Large intestine (tissue), 3 donors: ENCODE results near the gene SMAD3. TPM values are rescaled to one million over a fixed set of nuclear protein-coding genes. Genes with fewer than 3 reads are reported as not detected.

ENCODE experiments used
- DNase-seq, 2 donors: peaks; one replicate each; pipeline versions ENCODE4 v3.0.0 to v3.0.0-alpha.2; 2013
- H3K27ac ChIP-seq: one replicate; pipeline ENCODE4 v1.5.1; 2013; ENCODE audit warnings: low read length
- H3K27me3 ChIP-seq: 2 replicates; pipeline ENCODE4 v1.6.1; 2013; ENCODE audit warnings: low read length; ENCODE audit not compliant: control insufficient read depth, insufficient read depth
- H3K36me3 ChIP-seq: 2 replicates; pipeline ENCODE4 v1.6.1; 2013; ENCODE audit warnings: low read length; ENCODE audit not compliant: control insufficient read depth, insufficient read depth
- H3K4me1 ChIP-seq: one replicate; pipeline ENCODE4 v1.6.1; 2013; ENCODE audit warnings: low read length; ENCODE audit not compliant: control insufficient read depth, insufficient read depth
- H3K4me3 ChIP-seq: one replicate; pipeline ENCODE4 v1.5.1; 2013; ENCODE audit warnings: low read length
- H3K9me3 ChIP-seq: one replicate; pipeline ENCODE4 v1.6.1; 2013; ENCODE audit warnings: mild to moderate bottlenecking, low read depth, low read length, moderate library complexity; ENCODE audit not compliant: control insufficient read depth
- WGBS: methylation state at CpG from one replicate; pipeline ENCODE4 v1.1.5; 2013; ENCODE audit warnings: low lambda C conversion rate; ENCODE audit not compliant: insufficient coverage; 5-methylcytosine and 5-hydroxymethylcytosine counted together
- polyA plus RNA-seq: library from polyadenylated mRNA; unstranded; fragments of 120-200 nt; gene quantifications from one replicate; pipeline ENCODE4 v1.2.1, GENCODE V29; 2013

The SMAD3 gene
- polyA plus RNA-seq, 1 donor: 29.4 TPM

DNA sequence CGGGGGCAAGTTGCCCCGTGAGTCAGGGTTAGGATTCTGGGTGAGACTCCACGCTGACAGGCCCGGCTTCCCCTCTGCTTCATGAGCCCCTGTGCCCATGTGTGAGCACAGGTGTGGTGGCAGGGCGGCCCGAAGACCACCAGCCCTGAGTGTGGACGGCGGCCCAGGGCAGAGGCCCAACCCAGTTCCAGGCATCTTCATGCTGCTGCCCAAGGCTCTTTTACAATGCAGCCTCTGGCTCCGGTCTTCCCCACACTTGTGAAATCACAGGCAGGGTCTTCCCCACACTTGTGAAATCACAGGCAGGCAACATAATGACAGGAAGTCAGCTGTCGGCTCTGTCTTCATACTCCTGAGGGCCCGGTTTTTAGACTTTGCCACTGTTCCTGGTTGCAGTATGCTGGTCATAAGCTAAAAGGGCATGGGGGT, 110.3 kb downstream of the SMAD3 start:
- WGBS: no CpG with 5 or more reads among the region's 11 CpGs
- peaks cover 66% of the 10 kb centered on the region for H3K36me3 ChIP-seq

DNA sequence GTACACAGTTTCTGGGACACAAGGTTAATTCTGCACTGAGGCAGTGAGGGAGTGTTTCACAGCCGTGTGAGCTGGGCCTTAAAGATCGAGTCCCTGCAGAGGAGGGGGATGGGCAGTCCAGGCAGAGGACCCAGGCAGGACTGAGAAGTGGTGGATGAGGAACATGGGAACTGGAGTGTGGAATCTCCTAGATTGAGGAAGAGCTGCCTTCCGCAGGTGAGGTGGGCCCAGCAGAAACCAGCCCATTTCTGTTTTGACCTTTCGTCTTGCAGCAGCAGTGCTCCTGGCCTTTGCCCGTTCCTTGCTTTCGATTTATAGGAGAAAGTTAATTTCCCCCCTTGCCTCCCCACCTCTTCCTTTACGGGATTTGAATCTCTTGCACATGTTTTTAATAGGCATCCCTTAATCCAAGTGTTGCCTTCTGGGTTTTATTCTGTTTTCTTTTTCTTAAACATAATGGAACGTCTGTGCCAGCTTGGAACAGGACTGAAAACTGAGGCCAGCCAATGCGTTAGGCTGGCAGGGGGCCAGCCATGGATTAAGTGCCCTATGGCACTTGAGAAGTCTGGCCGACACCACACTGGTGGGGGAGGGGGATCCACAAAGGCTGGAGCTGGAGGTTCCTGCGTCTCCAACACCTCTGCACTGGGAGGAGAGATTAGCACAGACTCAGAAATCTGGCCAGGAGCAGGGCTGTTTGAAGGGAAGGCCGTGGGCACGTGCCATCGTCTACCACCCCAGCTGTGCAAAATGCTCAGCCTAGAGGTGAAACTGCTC, 111.0 kb downstream of the SMAD3 start:
- 75% methylated on average over 4 of the region's 14 CpGs for WGBS
- H3K36me3 ChIP-seq: peaks cover 68% of the 10 kb centered on the region
- DNase-seq: no peak

More for the DNA sequence above, 110.3 kb downstream of the SMAD3 start:
- H3K27ac ChIP-seq: no peak overlapping the region
- H3K27me3 ChIP-seq: no peaks in the 10 kb centered on the region
- no peak overlapping the region for H3K4me3 ChIP-seq
- DNase-seq: peak in 1 of 2 donors; percentile 54
- no peaks in the 10 kb centered on the region for H3K9me3 ChIP-seq
- peaks cover 4% of the 10 kb centered on the region for H3K4me1 ChIP-seq

DNA sequence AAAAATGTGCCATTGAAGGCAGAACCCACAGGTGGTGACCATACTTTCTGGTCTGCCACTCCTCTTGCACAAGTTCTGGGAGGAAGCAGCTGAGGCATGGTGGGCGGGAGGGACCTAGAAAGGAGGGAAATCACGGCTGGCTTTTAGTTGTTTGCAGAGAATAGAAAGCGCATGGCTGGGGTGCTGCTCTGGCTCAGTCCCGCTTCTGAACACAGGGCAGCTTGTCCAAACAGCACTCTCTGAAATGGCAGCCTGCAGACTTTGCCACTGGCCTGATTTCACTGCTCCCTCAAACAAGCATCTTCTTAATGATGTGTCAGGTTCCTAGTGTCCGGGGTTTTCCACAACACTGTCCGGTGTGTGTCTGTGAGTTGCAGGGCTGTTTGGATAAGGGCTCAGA, 112.3 kb downstream of the SMAD3 start:
- DNase-seq: no peak
- peaks cover 63% of the 10 kb centered on the region for H3K36me3 ChIP-seq
- H3K9me3 ChIP-seq: no peaks in the 10 kb centered on the region
- H3K4me1 ChIP-seq: peaks cover 4% of the 10 kb centered on the region
- no peaks in the 10 kb centered on the region for H3K27me3 ChIP-seq
- H3K27ac ChIP-seq: no peak overlapping the region
- WGBS: no CpG with 5 or more reads among the region's 6 CpGs
- no peak overlapping the region for H3K4me3 ChIP-seq

More for the DNA sequence above, 111.0 kb downstream of the SMAD3 start:
- Histone ChIP-seq H3K9me3 (no peaks in the 10 kb centered on the region), H3K4me1 (peaks cover 4% of the 10 kb centered on the region), H3K4me3 (no peak overlapping the region), H3K27ac (no peak overlapping the region), H3K27me3 (no peaks in the 10 kb centered on the region)

- no peak overlapping the region for H3K27ac ChIP-seq
These were observed 113.3 kb downstream of the SMAD3 start for GRCh38 chr15:67178569-67179210.

DNA sequence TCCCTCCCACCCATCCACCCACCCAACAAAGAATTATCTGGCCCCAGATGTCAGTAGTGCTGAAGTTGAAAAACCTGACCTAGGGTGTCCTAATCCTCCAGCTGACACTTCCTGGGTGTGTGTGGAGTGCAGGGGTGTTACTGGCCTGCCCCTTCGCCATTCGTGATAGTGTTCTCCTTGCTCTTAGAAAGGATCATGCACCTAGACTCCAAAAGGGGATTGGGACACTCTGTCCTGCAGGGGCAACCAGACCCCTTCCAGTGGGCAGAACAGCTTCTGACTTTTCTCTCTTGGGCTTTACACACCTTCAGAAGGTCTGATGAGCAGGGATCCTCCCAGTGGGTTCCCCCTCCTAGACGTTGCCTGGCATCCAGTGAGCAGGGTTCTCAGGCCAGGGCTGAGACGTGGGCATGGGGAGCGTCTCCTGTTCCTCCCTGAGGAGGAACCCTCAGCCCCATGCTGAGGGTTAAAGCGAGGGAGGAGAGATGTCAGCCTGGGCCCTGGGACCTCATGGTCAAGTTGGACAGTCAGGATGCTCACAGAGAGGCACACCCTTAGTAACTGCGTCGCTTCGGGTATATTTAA, 114.1 kb downstream of the SMAD3 start:
- Histone ChIP-seq H3K27ac (no peak overlapping the region), H3K4me1 (peaks cover 4% of the 10 kb centered on the region), H3K9me3 (no peaks in the 10 kb centered on the region), H3K4me3 (no peak overlapping the region), H3K27me3 (no peaks in the 10 kb centered on the region), H3K36me3 (peaks cover 62% of the 10 kb centered on the region)
- no CpG with 5 or more reads among the region's 9 CpGs for WGBS
- no peak for DNase-seq

More at GRCh38 chr15:67178569-67179210, 113.3 kb downstream of the SMAD3 start:
- no peak for DNase-seq
- Histone ChIP-seq H3K4me1 (peaks cover 4% of the 10 kb centered on the region), H3K9me3 (no peaks in the 10 kb centered on the region), H3K27me3 (no peaks in the 10 kb centered on the region), H3K4me3 (no peak overlapping the region), H3K36me3 (peaks cover 62% of the 10 kb centered on the region)
- WGBS: 80% methylated on average over 1 of the region's 11 CpGs

- WGBS: no CpG with 5 or more reads among the region's 11 CpGs
- DNase-seq: no peak
- Histone ChIP-seq H3K27me3 (no peaks in the 10 kb centered on the region), H3K27ac (no peak overlapping the region), H3K36me3 (peaks cover 62% of the 10 kb centered on the region), H3K4me3 (no peak overlapping the region), H3K9me3 (no peaks in the 10 kb centered on the region), H3K4me1 (peaks cover 4% of the 10 kb centered on the region)
These were observed 114.6 kb downstream of the SMAD3 start for GRCh38 chr15:67180035-67180434.

GRCh38 chr15:67180514-67181191, 115.3 kb downstream of the SMAD3 start:
- WGBS: no CpG with 5 or more reads among the region's 10 CpGs
- Histone ChIP-seq H3K27me3 (no peaks in the 10 kb centered on the region), H3K36me3 (peaks cover 68% of the 10 kb centered on the region), H3K4me3 (no peak overlapping the region), H3K27ac (no peak overlapping the region), H3K9me3 (no peaks in the 10 kb centered on the region), H3K4me1 (peaks cover 4% of the 10 kb centered on the region)
- no peak for DNase-seq

- no CpG with 5 or more reads among the region's 15 CpGs for whole genome bisulfite sequencing
- H3K9me3 ChIP-seq: no peaks in the 10 kb centered on the region
- H3K27me3 ChIP-seq: no peaks in the 10 kb centered on the region
- DNase-seq: no peak
- no peak overlapping the region for H3K4me3 ChIP-seq
- no peak overlapping the region for H3K27ac ChIP-seq
- H3K4me1 ChIP-seq: no peaks in the 10 kb centered on the region
- H3K36me3 ChIP-seq: peaks cover 74% of the 10 kb centered on the region
These were observed 115.8 kb downstream of the SMAD3 start for GRCh38 chr15:67181221-67181639.

GRCh38 chr15:67183443-67184169, 118.2 kb downstream of the SMAD3 start:
- no CpG with 5 or more reads among the region's 7 CpGs for WGBS
- no peaks in the 10 kb centered on the region for H3K4me1 ChIP-seq
- DNase-seq: no peak
- no peak overlapping the region for H3K4me3 ChIP-seq
- peaks cover 79% of the 10 kb centered on the region for H3K36me3 ChIP-seq
- no peaks in the 10 kb centered on the region for H3K27me3 ChIP-seq
- H3K27ac ChIP-seq: no peak overlapping the region
- H3K9me3 ChIP-seq: no peaks in the 10 kb centered on the region
